G401 (cell line): ENCODE results near the gene CELA1. TPM values are rescaled to one million over a fixed set of nuclear protein-coding genes. Genes with fewer than 3 reads are reported as not detected.

Experiments used
- DNase-seq: peaks from one replicate; pipeline ENCODE4 v3.0.0-alpha.2; 2015; ENCODE audit warnings: low spot score
- in situ Hi-C: cut with HindIII; loops from 2 replicates; pipeline ENCODE4 v1.10.0; 2016; ENCODE audit warnings: low sequenced_read_pairs, mixed read lengths
- total RNA-seq: library from RNA; depleted of rRNA; stranded (reverse); fragments of >200 nt; shearing (Covaris generic); gene quantifications from 2 replicates; pipeline ENCODE4 v1.2.3, GENCODE V29; 2014

CELA1 gene
- total RNA-seq, 1 experiment from 2014 or later, result not detected

GRCh38 chr12:51377099-51377984, 30.9 kb upstream of the CELA1 start:
- in situ Hi-C loops, result no loop called here
- DNase-seq, result no peak

DNA sequence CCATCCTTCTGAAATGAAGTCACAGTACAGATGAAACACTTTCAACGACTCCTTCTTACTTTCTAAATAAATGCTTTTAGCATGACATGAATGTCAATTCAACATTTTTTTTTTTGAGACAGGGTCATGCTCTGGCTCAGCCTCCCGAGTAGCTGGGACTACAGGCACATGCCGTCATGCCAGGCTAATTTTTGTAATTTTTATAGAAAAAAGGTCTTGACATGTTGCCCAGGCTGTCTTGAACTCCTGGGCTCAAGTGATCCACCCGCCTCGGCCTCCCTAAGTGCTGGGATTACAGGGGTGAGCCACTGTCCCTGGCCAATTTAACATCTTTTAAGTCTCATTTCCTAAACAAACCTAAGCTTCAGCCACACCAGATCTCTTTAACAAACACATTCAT, 28.4 kb upstream of the CELA1 start:
- DNase-seq, result no peak
- in situ Hi-C loops, result no loop called here

- DNase-seq, result no peak
- in situ Hi-C loops, result no loop called here
Measured at GRCh38 chr12:51374361-51374760, 27.9 kb upstream of the CELA1 start.

GRCh38 chr12:51373187-51373586, 26.7 kb upstream of the CELA1 start:
- no peak for DNase-seq
- in situ Hi-C loops, result no loop called here

GRCh38 chr12:51372021-51372420, 25.5 kb upstream of the CELA1 start:
- no peak for DNase-seq
- in situ Hi-C loops, result no loop called here

- in situ Hi-C loops, result no loop called here
- no peak for DNase-seq
Measured at GRCh38 chr12:51371295-51371953, 24.9 kb upstream of the CELA1 start.

- DNase-seq, result no peak
- in situ Hi-C loops, result no loop called here
Measured at GRCh38 chr12:51370667-51371066, 24.2 kb upstream of the CELA1 start.

- DNase-seq, result no peak
- in situ Hi-C loops, result no loop called here
Measured at GRCh38 chr12:51369581-51369980, 23.1 kb upstream of the CELA1 start.

DNA sequence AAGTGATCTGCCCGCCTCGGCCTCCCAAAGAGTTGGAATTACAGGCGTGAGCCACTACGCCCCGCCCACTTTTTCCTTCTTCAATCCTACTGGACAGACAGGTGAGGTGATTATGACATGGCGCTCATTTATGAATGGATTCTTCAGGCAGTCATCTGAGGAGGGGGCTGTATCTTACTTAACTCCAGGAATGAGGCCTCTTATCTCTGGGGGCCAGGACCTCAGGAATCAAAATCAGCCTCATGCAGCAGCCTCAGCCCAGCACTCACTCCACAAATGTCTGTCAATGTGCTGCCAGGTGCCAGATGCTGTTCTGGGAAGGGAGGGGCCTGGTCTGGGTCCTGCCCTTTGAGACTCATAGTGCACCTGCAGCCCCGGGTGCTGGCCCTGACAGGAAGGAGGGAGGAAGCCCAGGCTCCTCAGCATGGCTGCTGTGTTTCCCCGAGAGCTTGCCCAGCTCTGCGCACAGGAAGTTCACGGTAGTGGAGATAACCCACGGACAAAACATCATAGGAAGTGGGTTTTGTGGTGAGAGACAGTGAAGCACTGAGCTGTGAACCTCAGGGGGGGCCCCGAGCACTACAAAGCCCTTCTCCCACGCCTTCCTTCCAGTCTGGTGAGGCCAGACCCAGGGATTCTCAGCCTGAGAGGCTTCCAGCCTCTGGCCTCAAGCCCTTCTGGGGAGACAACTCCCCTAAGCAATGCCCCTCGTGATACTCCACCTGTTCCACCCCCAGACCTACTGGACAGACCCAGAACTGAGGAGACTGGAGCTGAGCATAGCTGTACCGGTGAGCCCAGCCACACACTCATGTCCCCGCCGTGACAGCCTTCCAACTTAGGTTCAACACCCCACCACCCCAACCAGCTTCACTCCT, 22.4 kb upstream of the CELA1 start:
- in situ Hi-C loops, result no loop called here
- no peak for DNase-seq

DNA sequence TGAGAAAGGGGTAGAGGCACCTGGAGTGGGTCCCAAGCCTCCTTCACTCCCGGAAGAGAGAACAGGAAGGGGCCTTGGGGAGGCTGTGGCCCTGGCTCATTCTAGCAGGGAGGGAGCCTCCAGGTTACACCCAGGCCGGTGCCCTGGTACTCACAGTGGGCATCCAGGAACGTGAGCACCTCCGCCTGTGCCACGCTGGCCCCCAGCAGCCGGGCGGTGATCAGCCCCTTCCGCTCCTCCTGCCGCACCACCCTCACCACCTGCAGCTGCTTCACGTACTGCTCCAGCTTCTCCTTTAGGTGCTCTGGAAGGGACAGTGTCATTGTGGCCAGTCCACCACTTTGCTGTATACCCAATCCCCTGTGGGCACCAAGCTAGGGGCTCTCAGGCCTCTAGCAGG, 18.8 kb upstream of the CELA1 start:
- no peak for DNase-seq
- in situ Hi-C loops, result no loop called here

- in situ Hi-C loops, result no loop called here
- DNase-seq, result no peak
Measured at GRCh38 chr12:51364001-51364400, 17.5 kb upstream of the CELA1 start.

DNA sequence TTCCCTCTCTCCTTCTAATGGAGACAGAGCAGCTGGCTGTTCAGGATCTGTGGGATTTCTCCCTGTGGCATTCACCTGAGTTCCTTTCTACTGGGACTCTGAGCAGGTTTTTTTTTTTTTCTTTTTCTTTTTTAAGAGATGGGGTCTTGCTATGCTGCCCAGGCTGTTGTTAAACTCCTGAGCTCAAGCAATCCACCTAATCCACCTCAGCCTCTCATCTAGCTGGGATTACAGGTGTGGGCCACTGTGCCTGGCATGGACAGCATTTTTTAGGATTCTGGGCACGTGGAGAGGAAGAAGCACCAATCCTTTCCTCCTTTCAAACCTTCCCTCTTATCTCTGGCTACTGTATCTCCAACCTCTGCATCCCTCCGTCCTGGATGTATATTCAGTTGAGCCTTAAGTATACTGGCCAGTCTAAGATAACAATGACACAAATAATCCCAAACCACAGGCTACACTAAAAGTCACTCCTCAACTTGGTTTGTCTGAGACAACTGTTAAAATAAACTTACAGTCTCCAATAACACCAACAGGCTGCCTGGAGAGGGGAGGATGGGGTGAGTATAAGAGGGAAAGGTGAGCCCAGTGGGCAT, 16.4 kb upstream of the CELA1 start:
- in situ Hi-C loops, result no loop called here
- no peak for DNase-seq

- no peak for DNase-seq
- in situ Hi-C loops, result no loop called here
Measured at GRCh38 chr12:51362307-51362706, 15.8 kb upstream of the CELA1 start.

- in situ Hi-C loops, result no loop called here
- DNase-seq, result no peak
Measured at GRCh38 chr12:51361161-51362016, 14.9 kb upstream of the CELA1 start.

- in situ Hi-C loops, result no loop called here
- DNase-seq, result no peak
Measured at GRCh38 chr12:51360315-51360714, 13.8 kb upstream of the CELA1 start.

GRCh38 chr12:51359851-51360250, 13.4 kb upstream of the CELA1 start:
- in situ Hi-C loops, result no loop called here
- DNase-seq, result no peak

- DNase-seq, result no peak
- in situ Hi-C loops, result no loop called here
Measured at GRCh38 chr12:51358496-51358895, 12.0 kb upstream of the CELA1 start.

DNA sequence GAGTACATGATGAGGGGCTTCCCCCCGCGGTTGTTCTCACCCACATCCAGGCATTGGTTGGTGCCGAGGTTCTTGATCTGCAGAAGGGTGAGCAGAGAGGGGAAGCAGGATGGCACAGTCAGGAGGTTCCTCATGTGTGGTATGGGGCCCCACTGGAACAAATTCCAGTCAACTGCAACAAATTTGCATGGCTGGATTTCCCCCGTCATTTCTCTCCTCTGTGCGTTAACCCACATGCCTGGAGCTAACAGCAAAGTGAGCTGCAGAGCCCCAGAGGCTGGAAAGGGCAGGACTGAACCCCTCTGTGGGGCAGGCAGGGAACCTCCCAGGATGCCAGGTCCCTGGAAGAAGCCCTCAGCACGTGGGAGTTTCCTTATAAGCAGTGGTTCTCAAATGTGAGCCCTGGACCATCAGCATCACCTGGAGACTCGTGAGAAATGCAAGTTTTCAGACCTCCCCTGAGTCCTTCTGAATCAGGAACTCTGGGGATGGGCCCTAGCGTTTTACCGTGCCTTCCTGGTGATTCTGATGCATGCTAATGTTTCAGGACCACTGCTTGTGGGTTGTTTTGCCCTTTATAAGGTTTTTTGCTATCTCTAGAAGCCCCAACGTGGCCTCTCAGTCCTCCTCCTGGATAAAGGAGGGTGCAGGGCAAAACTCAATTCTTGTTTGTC, 11.0 kb upstream of the CELA1 start:
- in situ Hi-C loops, result no loop called here
- no peak for DNase-seq
